ENCODE data around the gene GLG1. TPM values are rescaled to one million over a fixed set of nuclear protein-coding genes. Genes with fewer than 3 reads are reported as not detected.

The GLG1 gene
- total RNA-seq, 1 donor from 2014 or later, result 153 TPM

DNA sequence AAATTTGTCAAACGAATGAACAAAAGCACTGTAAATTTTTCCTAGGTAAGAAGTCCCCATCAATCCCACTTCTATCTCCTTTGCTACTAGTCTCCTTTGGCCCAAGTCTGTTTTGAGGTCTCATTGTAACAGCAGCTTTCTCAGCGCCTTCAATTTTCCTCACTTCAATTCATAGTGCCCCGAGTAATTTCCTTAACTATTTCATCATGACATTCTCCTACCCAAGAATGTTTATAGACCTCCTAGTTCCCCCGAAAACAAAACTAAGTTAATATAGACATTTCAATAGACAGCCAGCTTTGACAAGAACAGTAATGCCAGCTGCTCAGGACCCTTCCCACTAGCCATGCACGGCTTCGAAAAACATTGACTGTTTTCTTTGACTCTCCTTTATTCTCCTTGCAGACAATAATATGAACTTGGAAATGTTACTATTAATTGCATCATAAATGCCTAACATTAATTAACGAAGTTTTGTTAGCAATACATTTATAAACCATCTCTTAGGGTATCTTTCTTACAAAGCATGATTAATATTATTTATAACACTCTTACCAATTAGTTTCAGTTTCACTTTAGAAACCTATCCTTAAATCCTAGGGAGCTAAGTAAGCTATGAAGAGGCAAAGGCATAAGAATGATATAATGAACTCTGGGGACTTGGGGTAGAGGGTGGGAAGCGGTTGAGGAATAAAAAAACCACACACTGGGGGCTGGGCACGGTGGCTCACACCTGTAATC lies 22.8 kb downstream of the GLG1 start:
- no peak for DNase-seq (ENCODE audit: low spot score)
- no peaks in the 10 kb centered on the region for H3K36me3 Mint-ChIP-seq (ENCODE audit: low read depth, unreplicated experiment)
- TF ChIP-seq, protein P1, sequence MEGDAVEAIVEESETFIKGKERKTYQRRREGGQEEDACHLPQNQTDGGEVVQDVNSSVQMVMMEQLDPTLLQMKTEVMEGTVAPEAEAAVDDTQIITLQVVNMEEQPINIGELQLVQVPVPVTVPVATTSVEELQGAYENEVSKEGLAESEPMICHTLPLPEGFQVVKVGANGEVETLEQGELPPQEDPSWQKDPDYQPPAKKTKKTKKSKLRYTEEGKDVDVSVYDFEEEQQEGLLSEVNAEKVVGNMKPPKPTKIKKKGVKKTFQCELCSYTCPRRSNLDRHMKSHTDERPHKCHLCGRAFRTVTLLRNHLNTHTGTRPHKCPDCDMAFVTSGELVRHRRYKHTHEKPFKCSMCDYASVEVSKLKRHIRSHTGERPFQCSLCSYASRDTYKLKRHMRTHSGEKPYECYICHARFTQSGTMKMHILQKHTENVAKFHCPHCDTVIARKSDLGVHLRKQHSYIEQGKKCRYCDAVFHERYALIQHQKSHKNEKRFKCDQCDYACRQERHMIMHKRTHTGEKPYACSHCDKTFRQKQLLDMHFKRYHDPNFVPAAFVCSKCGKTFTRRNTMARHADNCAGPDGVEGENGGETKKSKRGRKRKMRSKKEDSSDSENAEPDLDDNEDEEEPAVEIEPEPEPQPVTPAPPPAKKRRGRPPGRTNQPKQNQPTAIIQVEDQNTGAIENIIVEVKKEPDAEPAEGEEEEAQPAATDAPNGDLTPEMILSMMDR (IDR thresholded peaks at IDR 0.05; ENCODE audit: unreplicated experiment), result no peak
- H3K4me3 Mint-ChIP-seq (ENCODE audit: unreplicated experiment), result no peak overlapping the region
- no peak overlapping the region for H3K27ac Mint-ChIP-seq (ENCODE audit: unreplicated experiment)
- no peaks in the 10 kb centered on the region for H3K27me3 Mint-ChIP-seq (ENCODE audit: unreplicated experiment)
- no peaks in the 10 kb centered on the region for H3K9me3 Mint-ChIP-seq (ENCODE audit: unreplicated experiment)
- no peaks in the 10 kb centered on the region for H3K4me1 Mint-ChIP-seq (ENCODE audit: unreplicated experiment)

DNA sequence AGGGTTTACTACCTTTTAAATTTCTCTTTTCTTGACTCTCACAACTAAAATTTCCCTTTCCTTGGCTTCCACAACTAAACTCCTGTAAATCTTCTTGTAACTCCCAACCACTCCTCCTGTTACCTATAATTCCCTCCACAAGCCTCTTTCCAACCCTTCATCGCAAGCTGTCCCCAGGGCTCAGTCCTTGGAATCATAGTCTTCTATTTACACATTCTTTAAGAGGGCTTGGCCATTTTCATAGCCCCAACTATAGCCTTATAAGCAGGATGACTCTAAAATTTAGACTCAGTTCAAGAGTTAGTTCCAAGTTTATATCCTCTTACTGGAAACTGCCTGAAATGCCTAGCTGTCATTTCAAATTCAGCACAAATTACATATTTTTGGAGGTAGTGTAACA lies 23.9 kb downstream of the GLG1 start:
- Mint-ChIP-seq H3K27me3 (ENCODE audit: unreplicated experiment) (no peaks in the 10 kb centered on the region), H3K9me3 (ENCODE audit: unreplicated experiment) (no peaks in the 10 kb centered on the region), H3K27ac (ENCODE audit: unreplicated experiment) (no peak overlapping the region), H3K4me1 (ENCODE audit: unreplicated experiment) (no peaks in the 10 kb centered on the region), H3K4me3 (ENCODE audit: unreplicated experiment) (no peak overlapping the region), H3K36me3 (ENCODE audit: low read depth, unreplicated experiment) (no peaks in the 10 kb centered on the region)
- no peak for DNase-seq (ENCODE audit: low spot score)
- TF ChIP-seq, protein P1 (IDR thresholded peaks at IDR 0.05; ENCODE audit: unreplicated experiment), result no peak

DNA sequence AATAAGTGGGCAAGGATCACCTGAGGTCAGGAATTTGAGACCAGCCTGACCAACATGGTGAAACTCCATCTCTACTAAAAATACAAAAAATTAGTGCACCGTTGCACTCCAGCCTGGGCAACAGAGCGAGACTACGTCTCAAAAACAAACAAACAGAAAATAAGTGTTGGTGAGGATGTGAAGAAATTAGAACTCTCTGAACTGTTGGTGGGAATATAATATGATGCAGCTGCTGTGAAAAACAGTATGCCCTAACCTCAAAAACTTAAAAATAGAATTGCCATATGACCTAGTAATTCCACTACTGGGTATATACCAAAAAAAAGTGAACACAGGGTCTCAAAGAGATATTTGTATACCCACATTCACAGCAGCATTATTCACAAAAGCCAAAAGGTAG lies 26.1 kb downstream of the GLG1 start:
- H3K9me3 Mint-ChIP-seq (ENCODE audit: unreplicated experiment), result no peaks in the 10 kb centered on the region
- H3K36me3 Mint-ChIP-seq (ENCODE audit: low read depth, unreplicated experiment), result no peaks in the 10 kb centered on the region
- H3K27me3 Mint-ChIP-seq (ENCODE audit: unreplicated experiment), result peaks cover 2% of the 10 kb centered on the region
- no peaks in the 10 kb centered on the region for H3K4me1 Mint-ChIP-seq (ENCODE audit: unreplicated experiment)
- TF ChIP-seq, protein P1 (IDR thresholded peaks at IDR 0.05; ENCODE audit: unreplicated experiment), result no peak
- no peak overlapping the region for H3K4me3 Mint-ChIP-seq (ENCODE audit: unreplicated experiment)
- no peak overlapping the region for H3K27ac Mint-ChIP-seq (ENCODE audit: unreplicated experiment)
- no peak for DNase-seq (ENCODE audit: low spot score)

DNA sequence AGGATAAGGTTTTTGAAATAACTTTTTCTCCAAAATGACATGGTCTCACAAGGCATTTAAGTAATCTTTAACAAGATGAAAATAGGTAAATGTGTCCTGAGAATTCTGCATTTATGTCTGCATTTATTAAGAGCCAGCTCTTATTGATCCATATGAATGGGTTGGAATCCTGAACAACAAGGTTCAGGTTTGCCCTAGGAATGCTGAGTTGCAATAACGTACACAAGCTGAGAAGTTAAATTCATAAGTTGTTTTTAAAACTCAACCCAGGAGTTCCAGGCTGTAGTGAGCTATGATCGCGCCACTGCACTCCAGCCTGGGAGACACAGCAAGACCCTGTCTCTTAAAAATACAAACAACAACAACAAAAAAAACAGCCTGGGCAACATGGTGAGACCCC lies 28.1 kb downstream of the GLG1 start:
- Mint-ChIP-seq H3K4me3 (ENCODE audit: unreplicated experiment) (no peak overlapping the region), H3K36me3 (ENCODE audit: low read depth, unreplicated experiment) (no peaks in the 10 kb centered on the region), H3K4me1 (ENCODE audit: unreplicated experiment) (no peaks in the 10 kb centered on the region), H3K27me3 (ENCODE audit: unreplicated experiment) (peaks cover 7% of the 10 kb centered on the region), H3K9me3 (ENCODE audit: unreplicated experiment) (no peaks in the 10 kb centered on the region), H3K27ac (ENCODE audit: unreplicated experiment) (no peak overlapping the region)
- TF ChIP-seq, protein P1 (IDR thresholded peaks at IDR 0.05; ENCODE audit: unreplicated experiment), result no peak
- DNase-seq (ENCODE audit: low spot score), result no peak

DNA sequence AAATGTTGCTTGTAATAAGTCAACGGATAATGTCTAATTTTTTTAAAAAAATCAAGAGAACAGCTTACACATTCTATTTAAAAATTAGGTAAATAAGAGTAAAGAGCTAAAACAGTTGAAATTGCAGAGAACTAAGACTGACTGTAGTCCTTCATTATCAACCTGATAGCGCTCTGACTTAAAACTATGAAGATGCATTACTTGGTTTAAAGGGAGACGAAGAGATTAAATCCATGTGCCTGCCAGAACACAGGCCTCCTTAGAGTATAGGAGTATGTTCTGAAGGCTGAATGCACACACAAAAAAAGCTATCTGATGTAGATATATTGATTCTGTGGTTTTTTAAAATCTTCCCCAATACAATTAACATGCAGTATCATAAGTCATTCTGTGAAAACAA lies 28.5 kb downstream of the GLG1 start:
- Mint-ChIP-seq H3K36me3 (ENCODE audit: low read depth, unreplicated experiment) (no peaks in the 10 kb centered on the region), H3K4me1 (ENCODE audit: unreplicated experiment) (no peaks in the 10 kb centered on the region), H3K9me3 (ENCODE audit: unreplicated experiment) (no peaks in the 10 kb centered on the region), H3K27me3 (ENCODE audit: unreplicated experiment) (peaks cover 7% of the 10 kb centered on the region), H3K4me3 (ENCODE audit: unreplicated experiment) (no peak overlapping the region), H3K27ac (ENCODE audit: unreplicated experiment) (no peak overlapping the region)
- no peak for DNase-seq (ENCODE audit: low spot score)
- TF ChIP-seq, protein P1 (IDR thresholded peaks at IDR 0.05; ENCODE audit: unreplicated experiment), result no peak
